GM12878 (cell line): ENCODE data around the gene CYTH3. TPM values are rescaled to one million over a fixed set of nuclear protein-coding genes. Genes with fewer than 3 reads are reported as not detected.
A peak's percentile ranks its signal among the peaks of the same experiment; 100 is the strongest.

Experiments
- CBFB ChIP-seq: IDR thresholded peaks from 2 replicates; pipeline ENCODE4 v1.6.1; 2016; ENCODE audit warnings: antibody characterized with exemption, low read depth
- CHD2 ChIP-seq: IDR thresholded peaks from 2 replicates; pipeline ENCODE4 v1.6.1; 2011; ENCODE audit warnings: low read depth, low read length, improper control_type of control experiment, borderline replicate concordance
- DPF2 ChIP-seq: fragments of 450-650 bp; IDR thresholded peaks from 2 replicates; pipeline ENCODE4 v1.6.1; 2017; ENCODE audit warnings: mild to moderate bottlenecking
- EED ChIP-seq: sonication (generic); IDR thresholded peaks from 2 replicates; pipeline ENCODE4 v1.6.1; 2016; ENCODE audit warnings: antibody characterized with exemption, low read depth
- EP300 ChIP-seq, 2 experiments: fragments of 150-350 bp in 1 of 2; IDR thresholded peaks; 2 replicates each; pipeline ENCODE4 v1.6.1; 2011 to 2012; ENCODE audit warnings: low read depth in 2 of 2, low read length in 2 of 2, borderline replicate concordance in 1 of 2, improper control_type of control experiment in 1 of 2, inconsistent platforms in 1 of 2; ENCODE audit not compliant: control insufficient read depth in 1 of 2
- ETV6 ChIP-seq, 2 experiments: fragments of 450-650 bp in 1 of 2; IDR thresholded peaks in 1 of 2; conservative IDR thresholded peaks in 1 of 2; 2 replicates each; pipeline ENCODE4 v1.6.1; 2014; ENCODE audit warnings: antibody characterized with exemption in 1 of 2, borderline replicate concordance in 1 of 2, low read depth in 1 of 2, mild to moderate bottlenecking in 1 of 2, moderate library complexity in 1 of 2
- JUNB ChIP-seq: IDR thresholded peaks from 2 replicates; pipeline ENCODE4 v1.6.1; 2016; ENCODE audit warnings: antibody characterized with exemption, mild to moderate bottlenecking
- MXI1 ChIP-seq: fragments of 150-350 bp; IDR thresholded peaks from 2 replicates; pipeline ENCODE4 v1.6.1; 2011; ENCODE audit warnings: low read depth, mild to moderate bottlenecking, inconsistent platforms, low read length, improper control_type of control experiment
- POLR2AphosphoS5 ChIP-seq: IDR thresholded peaks from 2 replicates; pipeline ENCODE4 v1.6.1; 2011; ENCODE audit warnings: mild to moderate bottlenecking, low read length, inconsistent platforms
- PRDM15 ChIP-seq: fragments of 450-650 bp; formaldehyde crosslinking; IDR thresholded peaks from 2 replicates; pipeline ENCODE4 v1.4.0; 2020; ENCODE audit warnings: mild to moderate bottlenecking, moderate library complexity
- RCOR1 ChIP-seq: conservative IDR thresholded peaks from 2 replicates; pipeline ENCODE4 v1.6.1; 2012; ENCODE audit warnings: low read depth, low read length, improper control_type of control experiment
- TBL1XR1 ChIP-seq: IDR thresholded peaks from 2 replicates; pipeline ENCODE4 v1.6.1; 2012; ENCODE audit warnings: low read depth, low read length, improper control_type of control experiment
- YY1 ChIP-seq: IDR thresholded peaks from 2 replicates; pipeline ENCODE4 v1.6.1; 2011; ENCODE audit warnings: low read depth, mild to moderate bottlenecking, low read length
- ZNF217 ChIP-seq: fragments of 450-650 bp; IDR thresholded peaks from 2 replicates; pipeline ENCODE4 v1.6.1; 2017; ENCODE audit warnings: antibody characterized with exemption, mild to moderate bottlenecking
- ZNF687 ChIP-seq: fragments of 450-650 bp; IDR thresholded peaks from 2 replicates; pipeline ENCODE4 v1.6.1; 2017; ENCODE audit warnings: mild to moderate bottlenecking, moderate library complexity
- polyA plus RNA-seq, 11 experiments: library from polyadenylated mRNA; depleted of rRNA in 4 of 11; unstranded in 6 of 11; stranded (reverse) in 5 of 11; fragments of >200 nt; fragmentation: Nextera tagmentation in 4 of 11; fragmentation: Illumina TruSeq in 1 of 11; extraction: Ambion mirVana in 4 of 11; extraction: Trizol in 1 of 11; gene quantifications; 1 replicate in 1 of 11; 2 replicates in 10 of 11; pipeline versions ENCODE4 v1.2.1 to v1.2.3, GENCODE V29; 2011 to 2016; ENCODE audit warnings: inconsistent platforms in 2 of 11, missing spikeins in 2 of 11, low read depth in 1 of 11
- total RNA-seq, 4 experiments: library from RNA; depleted of rRNA in 3 of 4; stranded (reverse); fragments of >200 nt in 3 of 4; fragmentation: Illumina TruSeq in 1 of 4; extraction: Trizol in 1 of 4; gene quantifications; 2 replicates each; pipeline versions ENCODE4 v1.2.1 to v1.2.3, GENCODE V29; 2013 to 2021
- TF ChIP-seq, protein P1 (sequence below): fragments of 450-650 bp; IDR thresholded peaks from 2 replicates; pipeline ENCODE4 v1.6.1; 2017; ENCODE audit warnings: borderline replicate concordance

CYTH3 gene
- total and polyA plus RNA-seq, 10 of the 15 experiments (the other 5 are each of a cell fraction or from before 2014, with no cell fraction given), result 0.45 to 28.2 (median 15.7) TPM

DNA sequence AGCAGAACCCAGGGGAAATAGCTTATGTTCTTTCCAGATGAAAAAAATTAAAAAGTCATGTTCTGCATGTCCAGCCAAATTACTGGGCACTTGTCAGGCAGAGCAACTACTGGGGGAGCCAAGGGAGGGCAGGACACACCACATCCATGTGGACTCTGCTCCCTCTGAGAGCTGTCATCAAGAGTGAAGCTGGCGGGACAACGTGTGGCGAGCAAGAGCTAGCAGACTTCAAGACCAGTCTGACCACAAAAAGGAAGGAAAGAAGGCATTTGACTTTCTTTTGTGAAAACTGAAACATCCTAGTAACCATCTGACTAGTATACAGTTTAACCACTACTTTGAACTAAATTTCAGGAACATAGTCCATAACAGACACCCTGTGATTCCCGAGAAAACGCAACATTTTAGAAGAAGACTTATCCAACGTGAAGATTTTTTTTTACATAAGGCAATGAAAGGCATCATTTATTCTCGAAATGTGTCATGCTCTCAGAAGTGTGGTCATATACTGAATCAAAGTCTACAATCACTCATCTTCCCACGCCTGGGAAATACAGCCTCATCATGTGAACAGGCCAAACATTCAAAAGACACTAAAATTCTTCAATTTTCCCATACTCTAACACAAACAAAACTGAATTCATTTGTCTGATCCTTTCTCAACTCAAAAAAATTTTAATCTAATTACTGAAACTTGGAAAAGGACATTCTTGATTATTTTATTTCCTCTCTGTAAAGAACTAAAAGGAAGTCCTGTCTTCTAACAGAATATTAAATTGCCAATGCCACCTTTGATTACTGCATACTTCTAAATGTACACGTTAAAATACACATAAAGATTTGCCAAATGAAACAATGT lies 15.5 kb downstream of the CYTH3 start (continued):
- TF ChIP-seq ZNF687, result peak; percentile 67
- peak; percentile 83 for TF ChIP-seq POLR2AphosphoS5
- TF ChIP-seq TBL1XR1, result 0 out of 2 replicates have a peak, but pooled peaks have one; percentile 35
- TF ChIP-seq RCOR1, result 0 out of 2 replicates have a peak, but pooled peaks have one; percentile 58
- no peak for TF ChIP-seq YY1
- no peak for TF ChIP-seq CHD2
- TF ChIP-seq CBFB, result peak; percentile 81
- peak; percentile 96 for TF ChIP-seq EED
- TF ChIP-seq MXI1, result peak; percentile 85
- TF ChIP-seq DPF2, result peak; percentile 96
- TF ChIP-seq ZNF217, result 0 out of 2 replicates have a peak, but pooled peaks have one; percentile 27
- TF ChIP-seq ETV6 (conservative IDR thresholded peaks at IDR 0.05 in 1 of 2, IDR thresholded peaks at IDR 0.05 in 1 of 2; ENCODE audit: borderline replicate concordance in 1 of 2, low read depth in 1 of 2), result peak in 1 of 2 experiments; percentile 78; a peak in 2 of 4 replicates
- TF ChIP-seq PRDM15 (CRISPR knock-in tag), result no peak
- peak; percentile 58 to 76; a peak in 3 of 4 replicates for TF ChIP-seq EP300 (IDR thresholded peaks at IDR 0.05; ENCODE audit: borderline replicate concordance in 1 of 2, control insufficient read depth in 1 of 2, low read depth in 2 of 2, low read length in 2 of 2)
- TF ChIP-seq JUNB, result peak; percentile 97
- TF ChIP-seq, protein P1, sequence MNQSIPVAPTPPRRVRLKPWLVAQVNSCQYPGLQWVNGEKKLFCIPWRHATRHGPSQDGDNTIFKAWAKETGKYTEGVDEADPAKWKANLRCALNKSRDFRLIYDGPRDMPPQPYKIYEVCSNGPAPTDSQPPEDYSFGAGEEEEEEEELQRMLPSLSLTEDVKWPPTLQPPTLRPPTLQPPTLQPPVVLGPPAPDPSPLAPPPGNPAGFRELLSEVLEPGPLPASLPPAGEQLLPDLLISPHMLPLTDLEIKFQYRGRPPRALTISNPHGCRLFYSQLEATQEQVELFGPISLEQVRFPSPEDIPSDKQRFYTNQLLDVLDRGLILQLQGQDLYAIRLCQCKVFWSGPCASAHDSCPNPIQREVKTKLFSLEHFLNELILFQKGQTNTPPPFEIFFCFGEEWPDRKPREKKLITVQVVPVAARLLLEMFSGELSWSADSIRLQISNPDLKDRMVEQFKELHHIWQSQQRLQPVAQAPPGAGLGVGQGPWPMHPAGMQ, result no peak; the same call in 1 of the 2 replicates
